SK-N-SH (cell line): ENCODE data around the gene CA12. TPM values are rescaled to one million over a fixed set of nuclear protein-coding genes. Genes with fewer than 3 reads are reported as not detected.

Source experiments
- CTCF ChIA-PET: fragments of 300-600, 350-600 bp; formaldehyde crosslinking; extraction: SDS; loops from one replicate; lab custom pipeline; 2021; lab: Yijun Ruan, JAX
- POLR2A ChIA-PET: fragments of 350-600 bp; sonication (Branson Sonifier 250); formaldehyde crosslinking; extraction: SDS; loops from one replicate; lab custom pipeline; 2020; ENCODE audit warnings: antibody characterized with exemption, inconsistent platforms; lab: Yijun Ruan, JAX
- DNase-seq: peaks from one replicate; pipeline ENCODE4 v3.0.0; 2012
- H2AFZ ChIP-seq: fragments of 200-600 bp; sonication (generic); 2 replicates; pipeline ENCODE4 v1.8.1; 2016; ENCODE audit warnings: antibody characterized with exemption, mild to moderate bottlenecking, low read depth
- H3F3A ChIP-seq: fragments of 200-600 bp; sonication (generic); replicated peaks from 2 replicates; pipeline ENCODE3; 2016; ENCODE audit warnings: antibody characterized with exemption, mild to moderate bottlenecking; ENCODE audit not compliant: insufficient read depth
- H3K27ac ChIP-seq, 2 experiments: fragments of 200-500 bp in 1 of 2; fragments of 200-600 bp in 1 of 2; sonication (Bioruptor generic) in 1 of 2; sonication (generic), shearing (Covaris generic) in 1 of 2; 2 replicates each; pipeline versions ENCODE4 v1.5.1 to v1.6.1; 2014 to 2016; ENCODE audit warnings: low read depth in 2 of 2, inconsistent platforms in 1 of 2, low read length in 1 of 2, mild to moderate bottlenecking in 1 of 2, mixed read lengths in 1 of 2
- H3K27me3 ChIP-seq: fragments of 200-600 bp; sonication (generic), shearing (Covaris generic); 2 replicates; pipeline ENCODE4 v1.6.1; 2016; ENCODE audit warnings: mixed run types; ENCODE audit not compliant: insufficient read depth
- H3K36me3 ChIP-seq, 2 experiments: fragments of 200-500 bp in 1 of 2; fragments of 200-600 bp in 1 of 2; sonication (Bioruptor generic) in 1 of 2; sonication (generic) in 1 of 2; replicated peaks in 1 of 2; 2 replicates each; pipeline versions ENCODE3 to v1.5.1; 2014 to 2016; ENCODE audit warnings: low read length in 1 of 2, mild to moderate bottlenecking in 1 of 2; ENCODE audit not compliant: insufficient read depth in 2 of 2, control insufficient read depth in 1 of 2
- H3K4me1 ChIP-seq, 2 experiments: fragments of 200-500 bp in 1 of 2; fragments of 200-600 bp in 1 of 2; sonication (Bioruptor generic) in 1 of 2; sonication (generic), shearing (Covaris generic) in 1 of 2; 2 replicates each; pipeline versions ENCODE4 v1.5.1 to v1.6.1; 2014 to 2016; ENCODE audit warnings: low read depth in 1 of 2, low read length in 1 of 2, mixed run types in 1 of 2; ENCODE audit not compliant: insufficient read depth in 2 of 2, control insufficient read depth in 1 of 2
- H3K4me2 ChIP-seq: fragments of 200-600 bp; sonication (generic), shearing (Covaris generic); 2 replicates; pipeline ENCODE4 v1.6.1; 2017; ENCODE audit warnings: mixed run types
- H3K4me3 ChIP-seq, 2 experiments: fragments of 200-500 bp in 1 of 2; fragments of 200-600 bp in 1 of 2; sonication (Bioruptor generic) in 1 of 2; sonication (generic), shearing (Covaris generic) in 1 of 2; 2 replicates each; pipeline versions ENCODE4 v1.5.1 to v1.8.1; 2014 to 2016; ENCODE audit warnings: low read depth in 2 of 2, inconsistent platforms in 1 of 2, low read length in 1 of 2, mild to moderate bottlenecking in 1 of 2, mixed read lengths in 1 of 2, moderate library complexity in 1 of 2
- H3K79me2 ChIP-seq: fragments of 200-600 bp; sonication (generic); 2 replicates; pipeline ENCODE4 v1.8.1; 2017; ENCODE audit warnings: mild to moderate bottlenecking; ENCODE audit not compliant: insufficient read depth
- H3K9ac ChIP-seq: fragments of 200-600 bp; sonication (generic); 2 replicates; pipeline ENCODE4 v1.6.1; 2017; ENCODE audit warnings: mixed run types
- H3K9me2 ChIP-seq: fragments of 200-600 bp; sonication (generic); 2 replicates; pipeline ENCODE4 v1.6.1; 2017; ENCODE audit warnings: mixed run types
- H3K9me3 ChIP-seq: fragments of 200-600 bp; sonication (generic); 2 replicates; pipeline ENCODE4 v1.6.1; 2017; ENCODE audit warnings: mixed run types, mild to moderate bottlenecking, moderate library complexity
- H4K20me1 ChIP-seq: fragments of 200-600 bp; sonication (generic); 2 replicates; pipeline ENCODE4 v1.6.1; 2017; ENCODE audit warnings: mild to moderate bottlenecking, mixed run types; ENCODE audit not compliant: insufficient read depth
- ELF1 ChIP-seq: IDR thresholded peaks from 2 replicates; pipeline ENCODE4 v1.4.0; 2012
- EP300 ChIP-seq, 2 experiments: IDR thresholded peaks; 2 replicates each; pipeline versions ENCODE4 v1.4.0 to v1.6.1; 2012; ENCODE audit warnings: borderline replicate concordance in 1 of 2, low read depth in 1 of 2, low read length in 1 of 2
- FOSL2 ChIP-seq: IDR thresholded peaks from 2 replicates; pipeline ENCODE4 v1.4.0; 2012; ENCODE audit warnings: low read depth, mild to moderate bottlenecking, moderate library complexity, borderline replicate concordance
- JUND ChIP-seq: IDR thresholded peaks from 2 replicates; pipeline ENCODE4 v1.4.0; 2012
- NFIC ChIP-seq: IDR thresholded peaks from 2 replicates; pipeline ENCODE4 v1.4.0; 2012; ENCODE audit warnings: borderline replicate concordance
- SIN3A ChIP-seq: IDR thresholded peaks from 2 replicates; pipeline ENCODE4 v1.6.1; 2012; ENCODE audit warnings: low read depth, mild to moderate bottlenecking, low read length, moderate library complexity, borderline replicate concordance
- ZBTB33 ChIP-seq: IDR thresholded peaks from 2 replicates; pipeline ENCODE4 v1.4.0; 2012; ENCODE audit warnings: low read depth, borderline replicate concordance
- WGBS: methylation state at CpG from one replicate; pipeline ENCODE4 v1.1.6; 2017; ENCODE audit warnings: low lambda C conversion rate; 5-methylcytosine and 5-hydroxymethylcytosine counted together
- polyA plus RNA-seq, 3 experiments: library from polyadenylated mRNA; depleted of rRNA; stranded (reverse); fragments of >200 nt; gene quantifications; 2 replicates each; pipeline ENCODE4 v1.2.3, GENCODE V29; 2012

Gene CA12
- polyA plus RNA-seq, 1 of the 3 experiments (the other 2 are of a cell fraction) = 39.4 TPM

GRCh38 chr15:63274427-63274826, 107.2 kb downstream of the CA12 start:
- H3K4me1 ChIP-seq = peaks cover 4 to 9% of the 10 kb centered on the region in 2 experiments; a peak in 3 of 4 replicates
- TF ChIP-seq SIN3A (no peak), NFIC (no peak), JUND (no peak), ZBTB33 (no peak), EP300 (IDR thresholded peaks at IDR 0.05; ENCODE audit: borderline replicate concordance in 1 of 2, low read depth in 1 of 2, low read length in 1 of 2) (no peak), ELF1 (no peak), FOSL2 (no peak)
- POLR2A ChIA-PET = no interaction called here
- 88% methylated on average over 3 of the region's 3 CpGs for WGBS
- no peak overlapping the region for H2AFZ ChIP-seq
- no peak overlapping the region for H3K4me3 ChIP-seq
- CTCF ChIA-PET = interaction anchor here (1.3 kb wide), 1 partner anchor 128 kb away, joined by 3 read pairs; no protein-coding TSS in a partner anchor
- no peak overlapping the region for H3K27ac ChIP-seq
- no peak for DNase-seq
- peaks cover 5% of the 10 kb centered on the region; the same call in 1 of the 2 replicates for H3K79me2 ChIP-seq
- no peaks in the 10 kb centered on the region for H3K27me3 ChIP-seq
- H4K20me1 ChIP-seq = no peaks in the 10 kb centered on the region
- no peaks in the 10 kb centered on the region for H3K9me3 ChIP-seq
- peaks cover 8% of the 10 kb centered on the region for H3F3A ChIP-seq
- H3K36me3 ChIP-seq = peaks cover 3 to 6% of the 10 kb centered on the region in 2 experiments
- no peak overlapping the region for H3K4me2 ChIP-seq
- H3K9me2 ChIP-seq = no peaks in the 10 kb centered on the region
- no peak overlapping the region for H3K9ac ChIP-seq

Other genes starting within 250 kb of the CA12 start
- gene RPS27L, start 224.4 kb downstream of the CA12 start, polyA plus RNA-seq (2012; rRNA removed) = 319 and 321 TPM in 2 replicates
- gene RAB8B, start 192.2 kb downstream of the CA12 start, polyA plus RNA-seq (2012; rRNA removed) = 4.7 and 5.4 TPM in 2 replicates
- 7.6 and 11.2 TPM in 2 replicates for gene APH1B, start 104.2 kb downstream of the CA12 start, polyA plus RNA-seq (2012; rRNA removed)
- 9.3 and 10.8 TPM in 2 replicates for gene USP3, start 122.7 kb upstream of the CA12 start, polyA plus RNA-seq (2012; rRNA removed)
- 0.08 and 0.10 TPM in 2 replicates for gene FBXL22, start 215.5 kb upstream of the CA12 start, polyA plus RNA-seq (2012; rRNA removed)